A549 (cell line): ENCODE measurements around the gene ASIC1. TPM values are rescaled to one million over a fixed set of nuclear protein-coding genes. Genes with fewer than 3 reads are reported as not detected.
A peak's percentile ranks its signal among the peaks of the same experiment; 100 is the strongest.

ENCODE experiments used
- ATAC-seq, 2 experiments: fragments of 200-7000 bp in 1 of 2; fragments of >200 bp in 1 of 2; cut with Nextera tagmentation in 1 of 2; cut with Tn5 transposase in 1 of 2; 3 replicates each; pipeline versions ENCODE4 v1.8.0 to v1.9.1; 2018 to 2020; ENCODE audit warnings: mild to moderate bottlenecking in 1 of 2, moderate library complexity in 1 of 2
- CTCF ChIA-PET: fragments of 300-600 bp; sonication (Branson Sonifier 250); formaldehyde crosslinking; extraction: SDS; loops from one replicate; lab custom pipeline; 2021; ENCODE audit warnings: antibody characterized with exemption, inconsistent platforms; lab: Yijun Ruan, JAX
- POLR2A ChIA-PET: fragments of 350-600 bp; formaldehyde crosslinking; extraction: SDS; loops from one replicate; lab custom pipeline; 2021; ENCODE audit warnings: antibody characterized with exemption, inconsistent platforms; lab: Yijun Ruan, JAX
- DNase-seq, 2 experiments: peaks; one replicate each; pipeline versions ENCODE4 v3.0.0 to v3.0.0-alpha.2; 2011 to 2016; ENCODE audit warnings: low read depth in 1 of 2, low spot score in 1 of 2
- FAIRE-seq: peaks from 2 replicates; lab custom pipeline; 2011; peaks lifted over from hg19 to GRCh38; lab: Jason Lieb, UNC
- H3K27ac ChIP-seq, 2 experiments: fragments of >200 bp; sonication (Bioruptor Twin); formaldehyde crosslinking; 3 replicates each; pipeline ENCODE4 v1.5.1; 2016 to 2017
- H3K4me1 ChIP-seq: fragments of >200 bp; sonication (Bioruptor Twin); formaldehyde crosslinking; 3 replicates; pipeline ENCODE4 v1.6.1; 2016
- H3K4me2 ChIP-seq: fragments of >200 bp; sonication (Bioruptor Twin); formaldehyde crosslinking; 3 replicates; pipeline ENCODE4 v1.6.1; 2016
- H3K4me3 ChIP-seq: fragments of >200 bp; sonication (Bioruptor Twin); formaldehyde crosslinking; 3 replicates; pipeline ENCODE4 v1.5.1; 2016
- H3K9me3 ChIP-seq: fragments of >200 bp; sonication (Bioruptor Twin); formaldehyde crosslinking; 3 replicates; pipeline ENCODE4 v1.6.1; 2016
- BCL3 ChIP-seq: fragments of >200 bp; sonication (Bioruptor Twin); formaldehyde crosslinking; IDR thresholded peaks from 3 replicates; pipeline ENCODE4 v1.6.1; 2016
- BHLHE40 ChIP-seq: IDR thresholded peaks from 2 replicates; pipeline ENCODE4 v1.6.1; 2012; ENCODE audit warnings: low read depth, low read length, inconsistent platforms
- CBX2 ChIP-seq: fragments of 200-600 bp; sonication (generic); IDR thresholded peaks from 2 replicates; pipeline ENCODE4 v1.6.1; 2016; ENCODE audit warnings: low read depth, mild to moderate bottlenecking, borderline replicate concordance
- CBX8 ChIP-seq: fragments of 200-600 bp; sonication (generic); IDR thresholded peaks from 2 replicates; pipeline ENCODE4 v1.6.1; 2016
- CEBPB ChIP-seq, 2 experiments: fragments of >200 bp in 1 of 2; sonication (Bioruptor Twin) in 1 of 2; formaldehyde crosslinking in 1 of 2; IDR thresholded peaks; 2 replicates each; pipeline ENCODE4 v1.6.1; 2012 to 2016
- E2F6 ChIP-seq: IDR thresholded peaks from 2 replicates; pipeline ENCODE4 v1.6.1; 2012; ENCODE audit warnings: low read depth, borderline replicate concordance
- EP300 ChIP-seq, 2 experiments: fragments of >200 bp; sonication (Bioruptor Twin); formaldehyde crosslinking; IDR thresholded peaks; 2 replicates in 1 of 2; 3 replicates in 1 of 2; pipeline ENCODE4 v1.6.1; 2016 to 2017
- GATA3 ChIP-seq: IDR thresholded peaks from 2 replicates; pipeline ENCODE4 v1.6.1; 2012; ENCODE audit warnings: borderline replicate concordance
- HEYL ChIP-seq: fragments of 250-450 bp; sonication (Bioruptor Pico); IDR thresholded peaks from 2 replicates; pipeline ENCODE4 v1.8.0; 2021; ENCODE audit warnings: mild to moderate bottlenecking, moderate library complexity
- HOXB13 ChIP-seq: fragments of 250-450 bp; sonication (Bioruptor Pico); IDR thresholded peaks from 2 replicates; pipeline ENCODE4 v1.5.0; 2020; ENCODE audit warnings: low read depth, mild to moderate bottlenecking, moderate library complexity
- KDM1A ChIP-seq: fragments of 200-600 bp; sonication (generic); IDR thresholded peaks from 2 replicates; pipeline ENCODE4 v1.6.1; 2016; ENCODE audit warnings: low read depth, mild to moderate bottlenecking
- MAFK ChIP-seq: fragments of 450-650 bp; IDR thresholded peaks from 2 replicates; pipeline ENCODE4 v1.6.1; 2014; ENCODE audit not compliant: partially characterized antibody
- NFE2L2 ChIP-seq: fragments of 150-350 bp; conservative IDR thresholded peaks from 2 replicates; pipeline ENCODE4 v1.6.1; 2014; ENCODE audit warnings: low read length
- NPAS2 ChIP-seq: fragments of 250-450 bp; sonication (Bioruptor Pico); IDR thresholded peaks from 2 replicates; pipeline ENCODE4 v1.8.0; 2022; ENCODE audit warnings: mild to moderate bottlenecking, moderate library complexity, borderline replicate concordance
- POLR2A ChIP-seq: IDR thresholded peaks from 2 replicates; pipeline ENCODE4 v1.6.1; 2012; ENCODE audit warnings: mild to moderate bottlenecking, low read length
- POLR2AphosphoS2 ChIP-seq: conservative IDR thresholded peaks from 2 replicates; pipeline ENCODE4 v1.6.1; 2012; ENCODE audit warnings: low read length, improper control_type of control experiment, inconsistent platforms
- REST ChIP-seq: fragments of 200-600 bp; sonication (generic); IDR thresholded peaks from 2 replicates; pipeline ENCODE4 v1.6.1; 2016; ENCODE audit warnings: antibody characterized with exemption, mild to moderate bottlenecking, moderate library complexity
- SREBF2 ChIP-seq: fragments of 450-650 bp; IDR thresholded peaks from 2 replicates; pipeline ENCODE4 v1.6.1; 2014; ENCODE audit warnings: mild to moderate bottlenecking, moderate library complexity
- TFCP2L1 ChIP-seq: fragments of 250-450 bp; sonication (Bioruptor Pico); IDR thresholded peaks from 2 replicates; pipeline ENCODE4 v1.5.0; 2021; ENCODE audit warnings: mild to moderate bottlenecking
- ZSCAN20 ChIP-seq: fragments of 250-450 bp; sonication (Bioruptor Pico); IDR thresholded peaks from 2 replicates; pipeline ENCODE4 v1.8.0; 2022; ENCODE audit warnings: mild to moderate bottlenecking, moderate library complexity
- WGBS: methylation state at CpG from one replicate; pipeline ENCODE4 v1.1.6; 2017; ENCODE audit errors: missing lambda C conversion rate; 5-methylcytosine and 5-hydroxymethylcytosine counted together
- polyA plus RNA-seq, 4 experiments: library from polyadenylated mRNA; depleted of rRNA in 3 of 4; stranded (reverse); fragments of >200 nt; fragmentation: RNase III in 1 of 4; extraction: RNeasy Plus Mini Kit Qiagen cat#74134 plus additional on column Dnase treatment in 1 of 4; gene quantifications; 2 replicates in 3 of 4; 3 replicates in 1 of 4; pipeline ENCODE4 v1.2.3, GENCODE V29; 2011 to 2017
- TF ChIP-seq, protein P1 (sequence below): fragments of 250-450 bp; sonication (Bioruptor Pico); IDR thresholded peaks from 2 replicates; pipeline ENCODE4 v1.5.0; 2020; ENCODE audit warnings: low read depth, mild to moderate bottlenecking, moderate library complexity

Gene ASIC1
- polyA plus RNA-seq, 2 of the 4 experiments (the other 2 are of a cell fraction), result 6.0 to 6.7 TPM

DNA sequence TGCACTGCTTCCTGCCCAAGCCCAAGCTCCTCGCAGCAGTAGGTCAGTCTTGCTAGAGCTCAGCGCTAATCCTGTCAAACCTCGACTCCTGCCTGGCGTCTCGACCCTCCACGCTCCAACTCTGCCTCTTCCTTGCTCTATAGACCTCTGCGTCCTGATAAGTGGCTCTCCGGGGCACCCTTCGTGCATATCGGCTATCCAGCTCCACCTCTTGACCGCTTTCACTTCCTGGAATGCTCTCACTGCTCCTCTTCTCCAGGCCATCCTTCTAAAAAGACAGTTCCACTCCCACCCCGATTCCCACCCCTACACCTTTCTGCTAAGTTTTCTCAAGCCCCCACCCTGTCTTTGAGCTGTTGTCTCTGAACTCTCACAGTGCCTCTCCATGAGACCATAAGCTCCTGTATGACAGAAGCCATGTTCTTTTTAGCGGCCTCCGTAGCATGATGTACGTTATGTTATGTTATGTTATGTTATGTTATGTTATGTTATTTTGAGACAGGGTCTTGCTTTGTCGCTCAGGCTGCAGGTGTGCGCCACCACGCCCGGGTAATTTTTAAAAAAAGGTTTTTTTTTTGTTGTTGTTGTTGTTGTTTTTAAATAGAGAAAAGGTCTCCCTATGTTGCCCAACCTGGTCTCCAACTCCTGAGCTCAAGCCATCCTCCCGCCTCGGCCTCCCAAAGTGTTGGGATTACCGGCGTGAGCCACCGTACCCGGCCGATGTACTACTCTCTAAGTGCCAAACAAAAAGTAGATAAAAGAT, 55.2 kb downstream of the ASIC1 start:
- DNase-seq, result peak in 1 of 2 experiments; percentile 66
- ATAC-seq, result peak; percentile 32 to 44
- CTCF ChIA-PET, result interaction anchor here (0.6 to 17.7 kb wide), 19 partner anchors 14 to 205 kb away, joined by 3 to 309 read pairs (median 7); partner anchors contain the start of genes CERS5, GPD1 and SMARCD1

GRCh38 chr12:50117057-50117622, 59.7 kb downstream of the ASIC1 start:
- H3K4me3 ChIP-seq, result no peak overlapping the region
- CTCF ChIA-PET, result interaction anchor here (0.6 to 10.5 kb wide), 4 partner anchors 18 to 316 kb away, joined by 3 to 185 read pairs (median 6); partner anchors contain the start of gene GPD1
- POLR2A ChIA-PET, result no interaction called here
- no peaks in the 10 kb centered on the region for H3K9me3 ChIP-seq
- no peak overlapping the region for H3K27ac ChIP-seq
- no peak for DNase-seq
- TF ChIP-seq ZSCAN20 (CRISPR knock-in tag) (no peak), POLR2AphosphoS2 (no peak), SREBF2 (no peak), BHLHE40 (no peak), CBX8 (no peak), CEBPB (IDR thresholded peaks at IDR 0.05) (no peak), NPAS2 (CRISPR knock-in tag) (no peak), REST (no peak), POLR2A (no peak), TFCP2L1 (CRISPR knock-in tag) (no peak), HEYL (no peak), MAFK (no peak), NFE2L2 (no peak), GATA3 (no peak), CBX2 (no peak), HOXB13 (CRISPR knock-in tag) (no peak), E2F6 (no peak), EP300 (IDR thresholded peaks at IDR 0.05) (no peak)
- TF ChIP-seq, protein P1, sequence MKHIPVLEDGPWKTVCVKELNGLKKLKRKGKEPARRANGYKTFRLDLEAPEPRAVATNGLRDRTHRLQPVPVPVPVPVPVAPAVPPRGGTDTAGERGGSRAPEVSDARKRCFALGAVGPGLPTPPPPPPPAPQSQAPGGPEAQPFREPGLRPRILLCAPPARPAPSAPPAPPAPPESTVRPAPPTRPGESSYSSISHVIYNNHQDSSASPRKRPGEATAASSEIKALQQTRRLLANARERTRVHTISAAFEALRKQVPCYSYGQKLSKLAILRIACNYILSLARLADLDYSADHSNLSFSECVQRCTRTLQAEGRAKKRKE (CRISPR knock-in tag), result no peak
- H3K4me2 ChIP-seq, result no peak overlapping the region
- 92% methylated on average over 6 of the region's 6 CpGs for WGBS
- ATAC-seq, result no peak
- no peak for FAIRE-seq
- peaks cover 6% of the 10 kb centered on the region; the same call in 2 of the 3 replicates for H3K4me1 ChIP-seq

More for the DNA sequence above, 55.2 kb downstream of the ASIC1 start:
- H3K4me1 ChIP-seq, result peaks cover 29% of the 10 kb centered on the region
- POLR2A ChIA-PET, result interaction anchor here (0.6 to 4.3 kb wide), 14 partner anchors 8 to 371 kb away, joined by 3 to 45 read pairs (median 6); partner anchors contain the start of genes CERS5, NCKAP5L and SMARCD1
- no peak for FAIRE-seq
- H3K27ac ChIP-seq, result peak overlapping the region; percentile 71 to 90
- peak overlapping the region; percentile 83 for H3K4me2 ChIP-seq
- 4% methylated on average over 25 of the region's 26 CpGs for WGBS
- H3K9me3 ChIP-seq, result no peaks in the 10 kb centered on the region
- H3K4me3 ChIP-seq, result peak overlapping the region; percentile 68
- no peak for TF ChIP-seq CEBPB (IDR thresholded peaks at IDR 0.05)
- TF ChIP-seq CBX8, result no peak
- no peak for TF ChIP-seq MAFK
- no peak for TF ChIP-seq KDM1A
- 0 out of 3 replicates have a peak, but pooled peaks have one; percentile 2 for TF ChIP-seq BCL3
